Measurements from ENCODE around the gene CDK19. TPM values are rescaled to one million over a fixed set of nuclear protein-coding genes. Genes with fewer than 3 reads are reported as not detected.
A peak's percentile ranks its signal among the peaks of the same experiment; 100 is the strongest.
"Not testable (repeated sequence)": the region's sequence is repeated elsewhere in the genome, so short reads cannot be mapped to it uniquely, and the experiment has no call there.

CDK19 gene
- total RNA-seq, 1 experiment from 2014 or later: 10.5 TPM

- no peak for DNase-seq (ENCODE audit: low spot score)
These were observed 192.2 kb downstream of the CDK19 start for GRCh38 chr6:110622912-110623578.

DNA sequence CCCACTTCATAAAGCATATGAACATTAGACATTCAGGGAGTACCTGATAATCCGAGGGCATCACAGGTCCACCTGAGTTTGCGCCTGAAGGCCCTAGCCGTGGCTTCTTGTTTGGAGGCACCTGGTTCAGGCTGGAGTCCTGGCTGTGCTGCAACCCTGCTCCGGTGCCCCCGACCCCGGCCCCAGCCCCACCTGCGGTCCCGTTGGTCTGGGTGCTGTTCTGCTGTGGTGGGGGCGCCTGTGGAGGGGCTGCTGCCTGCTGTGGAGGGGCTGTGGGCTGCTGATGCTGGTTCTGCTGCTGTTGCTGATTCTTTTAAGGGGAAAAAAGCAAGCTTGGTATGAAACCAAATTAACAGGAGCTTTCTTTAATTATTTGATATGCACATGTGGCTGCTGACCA, 194.2 kb downstream of the CDK19 start:
- no peak for DNase-seq (ENCODE audit: low spot score)

- no peak for DNase-seq (ENCODE audit: low spot score)
These were observed 195.2 kb downstream of the CDK19 start for GRCh38 chr6:110620065-110620464.

GRCh38 chr6:110619275-110619908, 195.9 kb downstream of the CDK19 start:
- no peak for DNase-seq (ENCODE audit: low spot score)

GRCh38 chr6:110618591-110619267, 196.5 kb downstream of the CDK19 start:
- peak; percentile 17 for DNase-seq (ENCODE audit: low spot score)

GRCh38 chr6:110617057-110617456, 198.2 kb downstream of the CDK19 start:
- peak; percentile 14 for DNase-seq (ENCODE audit: low spot score)

DNA sequence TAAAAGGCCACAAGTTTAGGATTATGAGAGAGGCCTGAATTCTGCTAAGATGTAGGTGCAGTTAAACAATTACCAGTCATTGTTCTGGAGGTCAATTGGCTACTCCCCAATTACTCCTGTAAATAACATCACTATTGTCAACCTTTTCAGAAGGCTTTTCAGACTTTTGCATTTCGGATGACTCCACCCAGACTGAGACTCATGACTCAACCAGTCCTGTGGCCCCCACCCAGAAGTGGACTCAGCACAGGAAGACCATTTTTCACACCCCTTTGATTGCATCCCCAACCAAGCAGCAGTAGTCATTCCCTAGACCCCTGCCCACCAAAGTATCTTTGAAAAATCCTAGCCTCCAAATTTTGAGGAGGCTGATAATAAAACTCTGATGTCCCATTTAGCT, 199.5 kb downstream of the CDK19 start:
- DNase-seq (ENCODE audit: low spot score): no peak

DNA sequence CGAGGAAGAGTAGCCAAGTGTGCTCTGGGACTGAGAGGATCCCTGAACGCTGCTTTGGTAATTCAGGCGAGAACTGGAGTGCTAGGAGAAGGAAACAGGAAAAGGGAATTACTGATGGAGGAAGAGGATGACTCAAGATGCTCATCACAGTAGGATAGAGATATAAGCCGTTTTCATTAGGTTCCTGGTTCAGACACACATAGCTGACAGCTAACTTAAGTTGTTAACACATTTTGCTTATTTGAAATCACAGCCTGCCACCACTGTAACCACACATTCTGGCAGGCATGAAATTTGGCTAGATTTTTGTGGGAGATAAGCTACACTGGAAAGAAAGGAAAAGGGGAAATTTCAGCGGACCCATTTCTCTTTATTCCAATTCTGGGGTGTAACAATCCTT, 200.7 kb downstream of the CDK19 start:
- no peak for DNase-seq (ENCODE audit: low spot score)

GRCh38 chr6:110614106-110614505, 201.2 kb downstream of the CDK19 start:
- DNase-seq (ENCODE audit: low spot score): no peak

- DNase-seq (ENCODE audit: low spot score): no peak
These were observed 201.9 kb downstream of the CDK19 start for GRCh38 chr6:110613356-110613755.

- no peak for DNase-seq (ENCODE audit: low spot score)
These were observed 203.0 kb downstream of the CDK19 start for GRCh38 chr6:110612298-110612697.

GRCh38 chr6:110609101-110609500, 206.2 kb downstream of the CDK19 start:
- no peak for DNase-seq (ENCODE audit: low spot score)

- no peak for DNase-seq (ENCODE audit: low spot score)
These were observed 207.1 kb downstream of the CDK19 start for GRCh38 chr6:110608151-110608550.

- DNase-seq (ENCODE audit: low spot score): no peak
These were observed 209.1 kb downstream of the CDK19 start for GRCh38 chr6:110606151-110606550.

DNA sequence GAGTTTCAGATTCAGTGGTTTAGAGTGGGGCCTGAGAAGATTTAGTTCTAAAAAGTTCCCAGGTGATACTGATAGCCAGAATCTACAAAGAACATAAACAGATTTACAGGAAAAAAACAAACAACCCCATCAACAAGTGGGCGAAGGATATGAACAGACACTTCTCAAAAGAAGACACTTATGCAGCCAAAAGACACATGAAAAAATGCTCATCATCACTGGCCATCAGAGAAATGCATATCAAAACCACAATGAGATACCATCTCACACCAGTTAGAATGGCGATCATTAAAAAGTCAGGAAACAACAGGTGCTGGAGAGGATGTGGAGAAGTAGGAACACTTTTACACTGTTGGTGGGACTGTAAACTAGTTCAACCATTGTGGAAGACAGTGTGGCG, 214.6 kb downstream of the CDK19 start:
- not testable (repeated sequence) for DNase-seq (ENCODE audit: low spot score)

GRCh38 chr6:110597761-110598160, 217.5 kb downstream of the CDK19 start:
- DNase-seq (ENCODE audit: low spot score): no peak

DNA sequence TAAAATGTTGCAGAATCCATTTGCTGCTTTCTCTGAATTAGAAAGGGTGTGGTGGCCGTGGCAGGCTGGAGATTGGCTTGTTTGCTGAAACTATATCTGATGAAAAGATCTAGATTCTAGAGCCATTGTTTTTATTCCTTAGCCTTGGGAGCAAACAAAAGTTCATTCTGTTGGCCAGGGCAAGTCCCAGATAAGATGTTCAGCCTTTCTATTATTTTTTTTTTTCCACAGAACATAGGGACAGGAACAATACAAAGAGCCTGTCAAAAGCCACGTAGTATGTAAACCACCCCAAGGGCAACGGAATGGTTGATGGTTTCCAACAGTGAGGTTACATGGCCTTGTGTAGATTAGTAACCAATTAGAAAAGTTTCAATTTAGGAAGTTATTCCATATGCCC, 218.9 kb downstream of the CDK19 start:
- no peak for DNase-seq (ENCODE audit: low spot score)

DNA sequence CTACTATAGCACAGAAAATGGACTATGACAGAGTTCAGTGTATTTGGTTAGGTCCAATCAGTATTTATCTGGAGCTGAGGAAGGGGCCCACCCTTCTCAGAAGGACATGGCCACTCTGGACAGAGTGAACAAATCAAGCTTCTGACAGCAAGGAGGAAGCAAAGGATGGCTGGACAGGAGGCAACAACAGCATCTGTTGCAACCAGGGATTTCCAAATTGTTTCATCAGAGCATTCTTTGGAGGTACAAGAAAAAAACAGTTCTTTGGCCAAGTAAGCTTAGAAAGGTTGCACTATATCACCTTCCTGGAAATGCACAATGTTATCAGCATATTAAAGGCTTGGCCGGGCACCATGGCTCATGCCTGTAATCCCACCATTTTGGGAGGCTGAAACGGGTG, 220.2 kb downstream of the CDK19 start:
- DNase-seq (ENCODE audit: low spot score): no peak

DNA sequence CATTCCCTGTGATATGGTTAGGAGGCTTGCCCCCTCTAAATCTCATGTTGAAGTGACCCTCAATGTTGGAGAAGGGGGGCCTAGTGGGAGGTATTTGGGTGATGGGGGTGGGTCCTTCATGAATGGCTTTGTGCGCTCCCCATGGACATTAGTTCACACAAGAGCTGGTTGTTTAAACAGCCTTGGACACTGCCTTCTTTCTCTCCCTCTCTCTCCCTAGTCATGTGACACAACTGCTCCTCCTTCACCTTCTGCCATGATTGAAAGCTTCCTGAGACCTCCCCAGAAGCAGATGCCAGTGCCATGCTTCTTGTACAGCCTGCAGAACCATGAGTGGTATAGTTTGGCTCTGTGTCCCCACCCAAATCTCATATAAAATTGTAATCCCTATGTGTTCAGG, 221.6 kb downstream of the CDK19 start:
- no peak for DNase-seq (ENCODE audit: low spot score)

GRCh38 chr6:110592765-110593164, 222.5 kb downstream of the CDK19 start:
- DNase-seq (ENCODE audit: low spot score): no peak

DNA sequence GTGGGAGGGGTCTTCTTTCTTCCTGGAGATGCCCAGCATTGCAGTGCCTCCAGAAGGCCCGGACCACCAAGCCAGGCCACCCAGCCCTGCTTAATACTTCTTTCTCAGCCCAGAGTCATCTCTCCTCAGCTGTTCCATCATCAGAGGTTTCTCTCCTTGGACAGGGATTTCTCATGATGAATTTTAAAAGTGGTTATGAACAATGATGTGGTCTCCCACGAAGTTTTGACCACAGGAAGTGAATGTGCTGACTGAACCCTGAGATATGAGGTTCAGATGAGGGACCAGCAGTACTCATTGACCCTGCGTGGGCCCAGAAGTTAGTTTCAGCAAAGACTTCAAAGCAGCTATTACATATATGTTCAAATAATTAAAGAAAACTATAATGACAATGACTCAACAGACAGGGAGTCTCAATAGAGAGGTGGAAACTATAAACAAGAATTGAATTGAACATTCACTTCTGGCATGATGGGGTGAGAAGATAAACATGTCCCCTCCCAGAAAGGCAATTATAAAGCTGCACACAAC, 224.4 kb downstream of the CDK19 start:
- DNase-seq (ENCODE audit: low spot score): no peak

DNA sequence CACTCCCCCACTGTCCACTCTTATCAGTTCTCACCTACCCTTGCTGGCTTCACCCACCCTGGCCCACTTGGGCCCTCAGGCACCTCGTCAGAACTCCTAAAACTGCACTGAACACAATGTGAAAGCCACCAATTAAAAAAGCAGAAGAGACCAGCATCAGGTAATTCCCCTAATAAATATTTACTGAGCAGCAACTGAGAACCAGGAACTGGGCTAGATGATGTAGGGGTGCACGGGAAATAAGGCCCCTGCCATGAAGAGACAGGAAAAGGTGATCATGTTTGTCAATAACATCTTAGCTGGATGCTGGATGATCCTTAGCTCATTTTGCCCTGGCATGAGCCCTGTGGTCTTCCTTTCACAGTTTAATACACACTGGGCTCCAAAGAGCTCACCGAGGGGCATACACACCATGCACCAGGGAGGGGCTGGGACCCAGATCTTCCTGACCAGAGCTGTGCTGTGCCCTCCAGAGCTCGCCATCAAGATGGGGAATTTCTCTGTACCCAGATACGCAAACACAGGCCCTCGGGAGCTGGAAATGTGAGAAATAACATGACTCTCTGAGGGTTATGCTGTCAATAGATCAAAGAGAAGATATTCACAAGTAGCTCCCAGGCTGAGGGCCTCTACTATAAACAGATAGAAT, 225.3 kb downstream of the CDK19 start:
- no peak for DNase-seq (ENCODE audit: low spot score)
